Mucosa of descending colon (tissue), 3 donors: ENCODE measurements around the gene TMPRSS6. TPM values are rescaled to one million over a fixed set of nuclear protein-coding genes. Genes with fewer than 3 reads are reported as not detected.
A peak's percentile ranks its signal among the peaks of the same experiment; 100 is the strongest.

Experiments used
- ATAC-seq: fragments of 200-7000 bp; cut with Tn5 transposase; one replicate; pipeline ENCODE4 v1.9.1; 2020; ENCODE audit warnings: mild to moderate bottlenecking, moderate library complexity
- DNase-seq, 3 donors: peaks; one replicate each; pipeline ENCODE4 v3.0.0-alpha.2; 2020
- H3K36me3 ChIP-seq: fragments of 200-600 bp; one replicate; pipeline ENCODE4 v1.8.0; 2021; ENCODE audit warnings: low read depth, mild to moderate bottlenecking
- H3K4me1 ChIP-seq: fragments of 200-600 bp; one replicate; pipeline ENCODE4 v1.8.0; 2021; ENCODE audit warnings: low read depth, mild to moderate bottlenecking
- H3K4me3 ChIP-seq: fragments of 200-600 bp; one replicate; pipeline ENCODE4 v1.8.0; 2021; ENCODE audit warnings: mild to moderate bottlenecking
- H3K9me3 ChIP-seq: fragments of 200-600 bp; one replicate; pipeline ENCODE4 v1.8.0; 2021; ENCODE audit warnings: mild to moderate bottlenecking
- intact Hi-C, 2 donors: fragments of 100-400 bp; cut with DNase I in 1 of 2; cut with micrococcal nuclease in 1 of 2; formaldehyde crosslinking; loops; one replicate each; pipeline versions ENCODE4 v1.11.0 to v1.11.1; 2022; cut with DNase I, micrococcal nuclease
- total RNA-seq, 3 donors: library from RNA; stranded (reverse); fragmentation: NEBNext Ultra II Directional in 2 of 3; extraction: Animal tissue kit (Norgen Biotek cat#: 25700) in 2 of 3; gene quantifications; one replicate each; pipeline versions ENCODE4 v1.2.1 to v1.2.4, GENCODE V29; 2021 to 2023
- TF ChIP-seq, protein P1 (sequence below): fragments of 200-600 bp; IDR thresholded peaks from one replicate; pipeline ENCODE4 v1.8.0; 2022; ENCODE audit warnings: antibody characterized with exemption, mild to moderate bottlenecking
- donor health status: DM: no; HTN: no; CAD: no; lungs with moderate emphysema.
- donor health status: DM: no; HTN: no; CAD: no.
- donor health status: DM: no; HTN: yes; CAD: no.

Gene TMPRSS6
- total RNA-seq, 3 donors from 2014 or later, result 0.29 to 0.46 TPM; not detected in 1

- Histone ChIP-seq H3K9me3 (no peaks in the 10 kb centered on the region), H3K36me3 (no peaks in the 10 kb centered on the region), H3K4me1 (no peaks in the 10 kb centered on the region), H3K4me3 (no peak overlapping the region)
- intact Hi-C loops, result no loop called here
- DNase-seq (no peak), ATAC-seq (no peak)
- TF ChIP-seq, protein P1, sequence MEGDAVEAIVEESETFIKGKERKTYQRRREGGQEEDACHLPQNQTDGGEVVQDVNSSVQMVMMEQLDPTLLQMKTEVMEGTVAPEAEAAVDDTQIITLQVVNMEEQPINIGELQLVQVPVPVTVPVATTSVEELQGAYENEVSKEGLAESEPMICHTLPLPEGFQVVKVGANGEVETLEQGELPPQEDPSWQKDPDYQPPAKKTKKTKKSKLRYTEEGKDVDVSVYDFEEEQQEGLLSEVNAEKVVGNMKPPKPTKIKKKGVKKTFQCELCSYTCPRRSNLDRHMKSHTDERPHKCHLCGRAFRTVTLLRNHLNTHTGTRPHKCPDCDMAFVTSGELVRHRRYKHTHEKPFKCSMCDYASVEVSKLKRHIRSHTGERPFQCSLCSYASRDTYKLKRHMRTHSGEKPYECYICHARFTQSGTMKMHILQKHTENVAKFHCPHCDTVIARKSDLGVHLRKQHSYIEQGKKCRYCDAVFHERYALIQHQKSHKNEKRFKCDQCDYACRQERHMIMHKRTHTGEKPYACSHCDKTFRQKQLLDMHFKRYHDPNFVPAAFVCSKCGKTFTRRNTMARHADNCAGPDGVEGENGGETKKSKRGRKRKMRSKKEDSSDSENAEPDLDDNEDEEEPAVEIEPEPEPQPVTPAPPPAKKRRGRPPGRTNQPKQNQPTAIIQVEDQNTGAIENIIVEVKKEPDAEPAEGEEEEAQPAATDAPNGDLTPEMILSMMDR, result no peak
Measured at GRCh38 chr22:37132773-37133172, 23.3 kb upstream of the TMPRSS6 start.

GRCh38 chr22:37129866-37130441 lies 20.4 kb upstream of the TMPRSS6 start:
- intact Hi-C loops, result no loop called here
- H3K4me3 ChIP-seq, result no peak overlapping the region
- DNase-seq (no peak), ATAC-seq (no peak)
- no peaks in the 10 kb centered on the region for H3K9me3 ChIP-seq
- no peaks in the 10 kb centered on the region for H3K36me3 ChIP-seq
- no peaks in the 10 kb centered on the region for H3K4me1 ChIP-seq
- TF ChIP-seq, protein P1, result no peak

- TF ChIP-seq, protein P1, result no peak
- H3K4me3 ChIP-seq, result no peak overlapping the region
Measured at GRCh38 chr22:37128555-37129281, 19.2 kb upstream of the TMPRSS6 start.

GRCh38 chr22:37127350-37127878 lies 17.9 kb upstream of the TMPRSS6 start:
- no peaks in the 10 kb centered on the region for H3K9me3 ChIP-seq
- ATAC-seq, result no peak
- intact Hi-C loops, result no loop called here
- DNase-seq, result no peak
- no peaks in the 10 kb centered on the region for H3K4me1 ChIP-seq
- no peaks in the 10 kb centered on the region for H3K36me3 ChIP-seq
- H3K4me3 ChIP-seq, result no peak overlapping the region
- TF ChIP-seq, protein P1, result no peak

More at GRCh38 chr22:37128555-37129281, 19.2 kb upstream of the TMPRSS6 start:
- no peak for DNase-seq
- ATAC-seq, result no peak
- H3K9me3 ChIP-seq, result no peaks in the 10 kb centered on the region
- H3K4me1 ChIP-seq, result no peaks in the 10 kb centered on the region
- intact Hi-C loops, result no loop called here
- H3K36me3 ChIP-seq, result no peaks in the 10 kb centered on the region

DNA sequence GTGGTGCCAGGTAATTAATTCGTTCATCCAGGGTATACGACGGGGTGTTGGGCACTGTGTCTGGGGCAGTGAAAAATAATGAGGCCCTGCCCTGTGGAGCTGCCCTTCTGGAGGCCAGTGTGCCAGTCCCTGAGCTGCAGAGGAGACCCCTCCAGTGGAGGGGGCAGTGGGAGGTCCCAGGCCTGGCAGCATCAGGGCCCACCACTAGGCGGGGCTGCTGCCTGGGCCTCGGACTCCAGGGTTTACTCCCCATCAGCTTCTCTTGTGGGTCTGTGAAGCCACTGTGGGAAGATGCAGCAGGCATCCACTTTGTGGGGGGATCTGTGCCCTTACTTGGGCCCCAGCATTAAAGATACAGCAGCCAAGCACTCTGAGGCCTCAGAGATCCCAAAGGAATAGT lies 17.4 kb upstream of the TMPRSS6 start:
- intact Hi-C loops, result no loop called here
- DNase-seq (peak in 1 of 3 donors; percentile 16), ATAC-seq (no peak)
- no peaks in the 10 kb centered on the region for H3K9me3 ChIP-seq
- no peaks in the 10 kb centered on the region for H3K4me1 ChIP-seq
- no peaks in the 10 kb centered on the region for H3K36me3 ChIP-seq
- TF ChIP-seq, protein P1, result peak; percentile 21
- H3K4me3 ChIP-seq, result no peak overlapping the region
